Sciatic nerve (tissue), 2 donors: Measurements from ENCODE around the gene RNF208. TPM values are rescaled to one million over a fixed set of nuclear protein-coding genes. Genes with fewer than 3 reads are reported as not detected.
"Not testable (repeated sequence)": the region's sequence is repeated elsewhere in the genome, so short reads cannot be mapped to it uniquely, and the experiment has no call there.

Source experiments
- ATAC-seq: fragments of 200-7000 bp; cut with Tn5 transposase; one replicate; pipeline ENCODE4 v1.9.1; 2020; ENCODE audit warnings: mild to moderate bottlenecking, moderate library complexity
- DNase-seq: peaks from one replicate; pipeline ENCODE4 v3.0.0-alpha.2; 2020; ENCODE audit warnings: low spot score
- intact Hi-C: fragments of 100-400 bp; cut with DNase I; formaldehyde crosslinking; loops from one replicate; pipeline ENCODE4 v1.14.2; 2022
- total RNA-seq: library from RNA; stranded (reverse); fragmentation: NEBNext Ultra II Directional; extraction: Animal tissue kit (Norgen Biotek cat#: 25700); gene quantifications from one replicate; pipeline ENCODE4 v1.2.1, GENCODE V29; 2021
- donor health status: DM: no; HTN: no; CAD: no.
- donor health status: DM: no; HTN: no; CAD: no.

The RNF208 gene
- total RNA-seq, 1 donor from 2014 or later, result 10.6 TPM

DNA sequence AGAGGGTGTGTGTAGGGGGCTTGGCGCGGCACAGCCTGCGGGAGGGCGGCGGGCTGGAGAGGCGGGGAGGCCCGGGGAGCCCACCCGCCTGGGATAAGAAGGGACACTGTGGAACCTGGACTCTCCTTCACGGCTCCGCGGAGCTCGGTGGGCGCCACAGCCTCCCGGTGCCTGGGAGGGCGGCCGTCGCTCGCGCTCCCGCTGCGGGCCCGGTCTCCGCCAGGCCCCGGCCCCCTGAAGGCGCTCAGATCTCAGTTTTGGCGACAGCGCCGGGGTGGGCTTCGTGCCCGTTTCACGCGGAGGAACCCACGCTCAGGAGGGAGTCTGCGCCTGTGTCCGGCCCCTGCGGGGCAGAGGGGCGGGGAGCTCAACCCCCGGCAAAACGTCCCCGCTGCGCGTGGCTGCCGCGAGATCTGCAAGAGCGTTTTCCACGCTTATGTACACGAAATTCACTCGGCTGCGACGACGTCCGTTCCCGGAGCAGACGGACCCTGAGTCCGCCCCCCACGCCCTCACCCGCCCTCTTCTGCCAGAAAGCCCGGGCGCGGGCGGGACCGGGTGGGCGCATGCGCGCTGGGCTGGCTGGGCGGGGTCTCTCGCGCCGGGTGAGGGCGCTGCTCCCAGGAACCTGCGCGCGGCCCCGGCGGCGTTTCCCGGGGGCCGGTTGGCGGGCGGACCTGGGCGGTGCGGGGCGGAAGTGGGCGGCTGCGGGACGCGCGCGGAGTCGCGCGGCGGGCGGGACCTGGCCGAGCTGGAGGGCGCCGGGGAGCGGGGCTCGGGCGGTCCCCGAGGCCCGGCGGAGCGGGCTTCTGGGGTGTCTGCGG lies 32.8 kb upstream of the RNF208 start, which contains the start of gene NELFB:
Gene NELFB (plus strand): TSS at position 704 of the 824 bp plus-strand sequence.
- intact Hi-C loops, result no loop called here
- ATAC-seq, result peak; percentile 89
- peak; percentile 96 for DNase-seq

- peak; percentile 1 for ATAC-seq
- intact Hi-C loops, result no loop called here
- DNase-seq, result no peak
These were observed 31.9 kb upstream of the RNF208 start for GRCh38 chr9:137253717-137254623.

GRCh38 chr9:137252555-137253506 lies 30.8 kb upstream of the RNF208 start:
- intact Hi-C loops, result no loop called here
- ATAC-seq, result no peak
- DNase-seq, result no peak

- intact Hi-C loops, result no loop called here
- DNase-seq (no peak), ATAC-seq (no peak)
These were observed 29.6 kb upstream of the RNF208 start for GRCh38 chr9:137251490-137252268.

- DNase-seq (no peak), ATAC-seq (no peak)
- intact Hi-C loops, result no loop called here
These were observed 29.1 kb upstream of the RNF208 start, which contains the start of gene STPG3 for GRCh38 chr9:137251194-137251461. STPG3 (plus strand) TSS chr9:137251286; CDS start chr9:137251287, 1 bp downstream.

- ATAC-seq, result no peak
- intact Hi-C loops, result no loop called here
- no peak for DNase-seq
These were observed 28.5 kb upstream of the RNF208 start for GRCh38 chr9:137250329-137251193.

DNA sequence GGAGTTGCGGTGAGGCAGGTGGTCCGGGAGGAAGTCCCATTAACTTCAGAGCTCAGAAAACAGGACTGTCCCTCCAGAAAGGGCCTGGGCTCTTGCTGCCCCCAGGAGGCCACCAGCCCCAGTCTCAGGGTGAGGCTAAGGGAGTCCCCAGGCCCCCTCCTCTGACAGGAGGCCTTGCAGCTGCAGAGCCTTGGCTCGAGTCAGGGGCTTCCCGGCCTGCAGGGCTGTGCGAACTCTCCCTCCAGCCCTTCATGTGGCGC lies 25.8 kb upstream of the RNF208 start:
- no peak for ATAC-seq
- no peak for DNase-seq
- intact Hi-C loops, result no loop called here

DNA sequence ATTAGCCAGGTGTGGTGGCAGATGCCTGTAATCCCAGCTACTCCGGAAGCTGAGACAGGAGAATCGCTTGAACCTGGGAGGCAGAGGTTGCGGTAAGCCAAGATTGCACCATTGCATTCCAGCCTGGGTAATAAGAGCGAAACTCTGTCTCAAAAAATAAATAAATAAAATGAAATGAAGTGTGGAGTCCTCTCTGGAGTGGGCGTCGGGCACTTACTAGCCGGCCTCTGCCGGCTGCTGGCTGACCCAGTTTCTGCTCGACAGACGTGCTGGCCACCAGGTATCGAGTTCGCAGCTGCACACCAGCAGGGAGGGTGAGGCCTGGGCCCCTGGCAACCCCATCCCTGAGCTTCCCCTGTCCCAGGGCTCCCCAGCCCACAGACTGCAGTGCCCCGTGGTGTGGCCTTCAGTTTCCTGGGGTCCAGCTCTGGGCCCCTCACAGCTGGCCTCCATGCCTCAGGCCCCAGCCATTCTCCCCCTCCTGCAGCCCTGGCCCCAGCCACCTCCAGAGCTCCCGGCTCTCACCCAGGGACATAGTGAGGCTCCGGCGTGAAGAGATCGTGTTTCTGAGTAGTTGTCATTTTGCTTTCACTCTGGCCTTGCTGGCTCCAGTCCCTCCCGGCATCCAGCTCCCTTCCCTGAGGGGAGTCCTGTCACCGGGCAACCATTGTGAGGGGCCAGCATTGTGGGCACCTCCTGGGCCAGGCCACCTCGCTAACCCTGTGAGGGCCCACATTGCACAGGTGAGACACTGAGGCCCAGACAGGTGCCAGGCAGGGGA lies 25.3 kb upstream of the RNF208 start:
- intact Hi-C loops, result no loop called here
- DNase-seq (no peak), ATAC-seq (no peak)

DNA sequence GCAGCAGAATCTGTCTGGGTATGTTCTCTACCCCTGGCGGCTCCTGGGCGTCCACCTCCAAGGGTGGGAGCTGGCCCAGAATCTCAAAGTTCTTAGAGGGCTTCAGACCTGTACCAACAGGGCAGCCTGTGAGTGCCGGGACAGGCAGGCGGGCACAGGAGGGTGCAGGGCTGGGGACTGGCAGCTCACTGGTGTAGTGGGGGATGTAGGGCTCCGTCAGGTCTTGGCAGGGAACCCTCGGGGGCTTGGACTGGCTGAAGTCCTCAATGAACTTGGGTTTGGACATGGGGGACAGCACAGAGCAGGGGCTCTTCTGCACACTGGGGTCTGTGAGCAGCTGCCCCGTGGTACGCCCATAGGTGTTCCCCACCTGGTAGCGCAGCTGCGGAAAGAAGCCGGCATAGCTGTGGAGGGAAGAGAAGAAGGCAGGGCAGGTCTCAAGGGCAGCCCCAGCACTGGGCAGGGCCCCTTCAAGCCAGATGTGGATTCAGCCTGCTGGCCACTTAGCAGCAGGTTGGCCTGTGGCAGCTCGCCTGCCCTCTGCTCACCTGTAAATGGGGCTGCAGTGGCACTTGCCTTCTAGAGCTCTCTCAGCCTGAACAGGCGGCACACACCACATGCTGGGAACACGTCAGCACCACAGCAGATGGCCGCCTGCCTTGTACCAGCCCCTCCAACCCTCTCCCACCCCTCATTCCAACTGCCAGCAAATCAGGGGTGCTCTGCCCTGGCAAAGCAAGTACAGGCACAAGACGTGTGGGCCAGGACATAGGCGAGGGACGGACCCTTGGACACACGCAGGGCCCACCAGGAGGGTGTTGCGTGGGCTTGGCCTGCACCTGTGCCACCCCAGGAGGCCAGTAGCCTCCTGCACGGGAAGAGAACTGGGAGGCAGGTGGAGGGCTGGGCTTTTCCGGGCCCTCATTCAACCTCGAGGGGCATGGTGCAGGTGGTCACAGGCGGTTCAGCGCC lies 23.7 kb upstream of the RNF208 start:
- intact Hi-C loops, result no loop called here
- DNase-seq (no peak), ATAC-seq (no peak)

GRCh38 chr9:137244486-137245449 lies 22.7 kb upstream of the RNF208 start:
- intact Hi-C loops, result no loop called here
- ATAC-seq, result no peak
- no peak for DNase-seq

- no peak for ATAC-seq
- intact Hi-C loops, result no loop called here
- no peak for DNase-seq
These were observed 21.8 kb upstream of the RNF208 start for GRCh38 chr9:137243626-137244485.

DNA sequence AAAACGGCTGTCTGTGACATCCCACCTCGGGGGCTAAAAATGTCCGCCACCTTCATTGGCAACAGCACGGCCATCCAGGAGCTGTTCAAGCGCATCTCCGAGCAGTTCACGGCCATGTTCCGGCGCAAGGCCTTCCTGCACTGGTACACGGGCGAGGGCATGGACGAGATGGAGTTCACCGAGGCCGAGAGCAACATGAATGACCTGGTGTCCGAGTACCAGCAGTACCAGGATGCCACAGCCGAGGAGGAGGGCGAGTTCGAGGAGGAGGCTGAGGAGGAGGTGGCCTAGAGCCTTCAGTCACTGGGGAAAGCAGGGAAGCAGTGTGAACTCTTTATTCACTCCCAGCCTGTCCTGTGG lies 21.2 kb upstream of the RNF208 start:
- ATAC-seq, intact Hi-C loops, DNase-seq: not testable (repeated sequence)

DNA sequence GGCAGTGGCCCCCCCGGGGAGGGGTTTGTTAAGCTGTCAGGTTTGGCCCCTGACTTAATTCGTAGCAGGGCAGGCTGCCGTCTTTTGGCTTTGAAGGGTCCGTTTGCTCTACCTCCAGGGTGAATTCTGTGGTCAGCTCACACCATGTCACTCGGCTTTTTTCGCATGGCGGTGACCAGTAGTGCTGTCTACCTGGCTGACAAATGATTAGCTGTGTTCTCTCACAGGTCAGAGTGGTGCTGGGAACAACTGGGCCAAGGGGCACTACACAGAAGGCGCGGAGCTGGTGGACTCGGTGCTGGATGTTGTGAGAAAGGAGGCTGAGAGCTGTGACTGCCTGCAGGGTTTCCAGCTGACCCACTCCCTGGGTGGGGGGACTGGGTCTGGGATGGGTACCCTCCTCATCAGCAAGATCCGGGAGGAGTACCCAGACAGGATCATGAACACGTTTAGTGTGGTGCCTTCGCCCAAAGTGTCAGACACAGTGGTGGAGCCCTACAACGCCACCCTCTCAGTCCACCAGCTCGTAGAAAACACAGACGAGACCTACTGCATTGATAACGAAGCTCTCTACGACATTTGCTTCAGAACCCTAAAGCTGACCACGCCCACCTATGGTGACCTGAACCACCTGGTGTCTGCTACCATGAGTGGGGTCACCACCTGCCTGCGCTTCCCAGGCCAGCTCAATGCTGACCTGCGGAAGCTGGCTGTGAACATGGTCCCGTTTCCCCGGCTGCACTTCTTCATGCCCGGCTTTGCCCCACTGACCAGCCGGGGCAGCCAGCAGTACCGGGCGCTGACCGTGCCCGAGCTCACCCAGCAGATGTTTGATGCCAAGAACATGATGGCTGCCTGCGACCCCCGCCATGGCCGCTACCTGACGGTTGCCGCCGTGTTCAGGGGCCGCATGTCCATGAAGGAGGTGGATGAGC lies 20.5 kb upstream of the RNF208 start:
- no peak for ATAC-seq
- DNase-seq, result no peak
- intact Hi-C loops, result no loop called here
